Trophoblast cell (in vitro differentiated cells and primary cell): ENCODE measurements around the gene ATOSB.

Experiments
- DNase-seq, 2 donors: peaks; one replicate each; pipeline ENCODE4 v3.0.0-alpha.2; 2016
- H2AFZ ChIP-seq: 2 replicates; pipeline ENCODE4 v1.6.1; 2013; ENCODE audit warnings: low read length, moderate library complexity, mild to moderate bottlenecking; ENCODE audit not compliant: insufficient read depth, poor library complexity
- H2AK5ac ChIP-seq: 2 replicates; pipeline ENCODE4 v1.6.1; 2013; ENCODE audit warnings: mild to moderate bottlenecking, low read length
- H2BK120ac ChIP-seq: 2 replicates; pipeline ENCODE4 v1.6.1; 2013; ENCODE audit warnings: low read length, mild to moderate bottlenecking, moderate library complexity; ENCODE audit not compliant: insufficient read depth, poor library complexity
- H2BK12ac ChIP-seq: 2 replicates; pipeline ENCODE4 v1.6.1; 2013; ENCODE audit warnings: mild to moderate bottlenecking, low read length, moderate library complexity
- H2BK5ac ChIP-seq: 2 replicates; pipeline ENCODE4 v1.6.1; 2013; ENCODE audit warnings: low read length, low read depth, moderate library complexity, mild to moderate bottlenecking; ENCODE audit not compliant: poor library complexity
- H3K14ac ChIP-seq: 2 replicates; pipeline ENCODE4 v1.6.1; 2013; ENCODE audit warnings: mild to moderate bottlenecking, low read length
- H3K18ac ChIP-seq: 2 replicates; pipeline ENCODE4 v1.6.1; 2013; ENCODE audit warnings: mild to moderate bottlenecking, low read length
- H3K23ac ChIP-seq: 2 replicates; pipeline ENCODE4 v1.6.1; 2013; ENCODE audit warnings: low read length
- H3K27ac ChIP-seq: 2 replicates; pipeline ENCODE4 v1.5.1; 2013; ENCODE audit warnings: low read depth, mild to moderate bottlenecking, inconsistent platforms, low read length, moderate library complexity
- H3K27me3 ChIP-seq: 2 replicates; pipeline ENCODE4 v1.6.1; 2013; ENCODE audit warnings: inconsistent platforms, mild to moderate bottlenecking, low read length, moderate library complexity; ENCODE audit not compliant: insufficient read depth
- H3K36me3 ChIP-seq, 2 experiments: 1 replicate in 1 of 2; 2 replicates in 1 of 2; pipeline ENCODE4 v1.6.1; 2013; ENCODE audit warnings: low read length in 2 of 2, mild to moderate bottlenecking in 2 of 2, moderate library complexity in 1 of 2; ENCODE audit not compliant: insufficient read depth in 2 of 2, control insufficient read depth in 1 of 2
- H3K4ac ChIP-seq: 2 replicates; pipeline ENCODE4 v1.6.1; 2013; ENCODE audit warnings: low read depth, mild to moderate bottlenecking, low read length, moderate library complexity
- H3K4me1 ChIP-seq, 2 experiments: 1 replicate in 1 of 2; 2 replicates in 1 of 2; pipeline ENCODE4 v1.6.1; 2013; ENCODE audit warnings: low read length in 2 of 2, mild to moderate bottlenecking in 2 of 2, moderate library complexity in 1 of 2; ENCODE audit not compliant: insufficient read depth in 2 of 2, control insufficient read depth in 1 of 2
- H3K4me2 ChIP-seq: 2 replicates; pipeline ENCODE4 v1.6.1; 2013; ENCODE audit warnings: inconsistent platforms, mild to moderate bottlenecking, low read length, moderate library complexity
- H3K4me3 ChIP-seq: 2 replicates; pipeline ENCODE4 v1.5.1; 2013; ENCODE audit warnings: mild to moderate bottlenecking, low read depth, low read length, inconsistent platforms
- H3K79me1 ChIP-seq: one replicate; pipeline ENCODE4 v1.6.1; 2013; ENCODE audit warnings: low read length
- H3K79me2 ChIP-seq: 2 replicates; pipeline ENCODE4 v1.6.1; 2013; ENCODE audit warnings: low read length, mild to moderate bottlenecking; ENCODE audit not compliant: control insufficient read depth, insufficient read depth, poor library complexity
- H3K9ac ChIP-seq: 2 replicates; pipeline ENCODE4 v1.6.1; 2013; ENCODE audit warnings: mild to moderate bottlenecking, low read length
- H3K9me3 ChIP-seq: 2 replicates; pipeline ENCODE4 v1.6.1; 2013; ENCODE audit warnings: low read depth, mild to moderate bottlenecking, control low read depth, inconsistent platforms, low read length; ENCODE audit not compliant: insufficient read depth
- H4K12ac ChIP-seq: 2 replicates; pipeline ENCODE4 v1.6.1; 2013; ENCODE audit warnings: low read depth, mild to moderate bottlenecking, low read length, moderate library complexity
- H4K8ac ChIP-seq: 2 replicates; pipeline ENCODE4 v1.6.1; 2013; ENCODE audit warnings: low read depth, mild to moderate bottlenecking, low read length, moderate library complexity
- H4K91ac ChIP-seq: one replicate; pipeline ENCODE4 v1.6.1; 2013; ENCODE audit warnings: low read depth, mild to moderate bottlenecking, low read length, moderate library complexity
- WGBS: extraction: QIAGEN DNeasy Blood & Tissue Kit; methylation state at CpG from one replicate; pipeline ENCODE4 v1.1.7; 2013; ENCODE audit warnings: missing lambda C conversion rate; ENCODE audit not compliant: insufficient read length, insufficient coverage; ENCODE audit errors: extremely low coverage; 5-methylcytosine and 5-hydroxymethylcytosine counted together

Gene ATOSB

GRCh38 chr9:35136866-35137265 is 21.2 kb upstream of the ATOSB start:
- Histone ChIP-seq H3K79me2 (no peaks in the 10 kb centered on the region), H4K91ac (no peak overlapping the region), H3K79me1 (no peaks in the 10 kb centered on the region), H2BK12ac (no peak overlapping the region), H3K23ac (no peak overlapping the region), H3K36me3 (no peaks in the 10 kb centered on the region), H2BK5ac (no peak overlapping the region), H2AFZ (no peak overlapping the region), H3K4me1 (no peaks in the 10 kb centered on the region), H3K4ac (no peak overlapping the region), H3K4me2 (no peak overlapping the region), H4K8ac (no peak overlapping the region), H3K9me3 (peaks cover 12% of the 10 kb centered on the region), H3K14ac (no peak overlapping the region), H3K18ac (no peak overlapping the region), H2BK120ac (no peak overlapping the region), H3K27me3 (no peaks in the 10 kb centered on the region), H3K9ac (no peak overlapping the region), H2AK5ac (no peak overlapping the region), H3K27ac (no peak overlapping the region), H4K12ac (no peak overlapping the region), H3K4me3 (no peak overlapping the region)
- WGBS: no CpG with 5 or more reads among the region's 8 CpGs
- DNase-seq: peak; percentile 73 to 86

GRCh38 chr9:35135988-35136387 is 20.3 kb upstream of the ATOSB start:
- DNase-seq: no peak
- no CpG with 5 or more reads among the region's 7 CpGs for WGBS

GRCh38 chr9:35134920-35135319 is 19.3 kb upstream of the ATOSB start:
- H3K14ac ChIP-seq: no peak overlapping the region

More at GRCh38 chr9:35135988-35136387, 20.3 kb upstream of the ATOSB start:
- Histone ChIP-seq H2BK120ac (no peak overlapping the region), H3K9me3 (peaks cover 6% of the 10 kb centered on the region), H3K23ac (no peak overlapping the region), H3K79me2 (no peaks in the 10 kb centered on the region), H4K8ac (no peak overlapping the region), H3K4me3 (no peak overlapping the region), H2AFZ (no peak overlapping the region), H3K27ac (no peak overlapping the region), H4K91ac (no peak overlapping the region), H3K79me1 (no peaks in the 10 kb centered on the region), H2BK5ac (no peak overlapping the region), H3K9ac (no peak overlapping the region), H3K18ac (no peak overlapping the region), H3K4me2 (no peak overlapping the region), H3K4ac (no peak overlapping the region), H4K12ac (no peak overlapping the region), H3K4me1 (no peaks in the 10 kb centered on the region), H2BK12ac (no peak overlapping the region), H2AK5ac (no peak overlapping the region), H3K36me3 (no peaks in the 10 kb centered on the region), H3K14ac (no peak overlapping the region), H3K27me3 (no peaks in the 10 kb centered on the region)

GRCh38 chr9:35116898-35117551 is 1.4 kb upstream of the ATOSB start:
- Histone ChIP-seq H3K4me2 (peak overlapping the region; percentile 90), H4K12ac (no peak overlapping the region), H2BK120ac (no peak overlapping the region), H3K79me1 (peaks cover 14% of the 10 kb centered on the region), H4K8ac (no peak overlapping the region), H3K4ac (no peak overlapping the region), H2AK5ac (no peak overlapping the region), H2BK12ac (peak overlapping the region; percentile 23), H3K18ac (no peak overlapping the region), H3K4me1 (peaks cover 16 to 17% of the 10 kb centered on the region in 2 experiments), H2BK5ac (no peak overlapping the region), H4K91ac (no peak overlapping the region), H3K9ac (no peak overlapping the region), H3K27ac (no peak overlapping the region), H3K14ac (no peak overlapping the region), H3K4me3 (no peak overlapping the region), H3K36me3 (no peaks in the 10 kb centered on the region), H3K27me3 (no peaks in the 10 kb centered on the region), H3K79me2 (no peaks in the 10 kb centered on the region), H3K9me3 (no peaks in the 10 kb centered on the region), H3K23ac (no peak overlapping the region), H2AFZ (no peak overlapping the region)
- peak; percentile 94 to 98 for DNase-seq
- WGBS: no CpG with 5 or more reads among the region's 30 CpGs

More at GRCh38 chr9:35134920-35135319, 19.3 kb upstream of the ATOSB start:
- Histone ChIP-seq H3K4me1 (no peaks in the 10 kb centered on the region), H3K9me3 (peaks cover 6% of the 10 kb centered on the region), H3K4me3 (no peak overlapping the region), H2AFZ (no peak overlapping the region), H4K12ac (no peak overlapping the region), H2BK5ac (no peak overlapping the region), H4K91ac (no peak overlapping the region), H3K27me3 (no peaks in the 10 kb centered on the region), H3K36me3 (no peaks in the 10 kb centered on the region), H3K4ac (no peak overlapping the region), H2BK120ac (no peak overlapping the region), H3K79me2 (no peaks in the 10 kb centered on the region), H4K8ac (no peak overlapping the region), H3K18ac (no peak overlapping the region), H3K79me1 (no peaks in the 10 kb centered on the region), H3K23ac (no peak overlapping the region), H2BK12ac (no peak overlapping the region), H3K27ac (no peak overlapping the region), H2AK5ac (no peak overlapping the region), H3K9ac (no peak overlapping the region), H3K4me2 (no peak overlapping the region)
- no CpG with 5 or more reads among the region's 6 CpGs for whole genome bisulfite sequencing
- DNase-seq: no peak
